Activated CD8-positive, alpha-beta memory T cell treated with anti-CD3 and anti-CD28 coated beads, Interleukin-2, amount 50 U/mL, for 24 hours (primary cell): ENCODE measurements around the gene FBXL5.

Experiments used
- DNase-seq: peaks from one replicate; pipeline ENCODE4 v3.0.0-alpha.2; 2020; ENCODE audit errors: extremely low read depth

FBXL5 gene

DNA sequence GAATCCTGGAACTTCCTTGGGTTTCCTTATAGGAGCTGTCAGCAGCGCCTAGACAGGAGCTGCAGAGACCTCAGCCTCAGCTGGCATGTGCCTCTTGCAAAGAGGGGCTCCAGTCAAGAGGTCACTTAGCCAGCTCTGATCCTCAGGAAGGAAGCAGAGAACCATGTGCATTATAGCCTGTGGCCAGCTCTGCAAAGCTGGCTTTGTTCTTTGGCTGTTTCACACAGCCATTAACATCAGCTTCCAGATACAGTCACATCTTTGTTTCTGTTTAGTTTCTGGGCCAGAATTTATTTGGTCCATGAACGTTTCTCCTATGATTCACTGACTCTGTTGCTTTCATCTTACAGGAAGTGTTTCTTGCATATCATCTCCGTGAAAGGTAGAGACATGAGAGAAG lies 93.0 kb downstream of the FBXL5 start:
- no peak for DNase-seq

DNA sequence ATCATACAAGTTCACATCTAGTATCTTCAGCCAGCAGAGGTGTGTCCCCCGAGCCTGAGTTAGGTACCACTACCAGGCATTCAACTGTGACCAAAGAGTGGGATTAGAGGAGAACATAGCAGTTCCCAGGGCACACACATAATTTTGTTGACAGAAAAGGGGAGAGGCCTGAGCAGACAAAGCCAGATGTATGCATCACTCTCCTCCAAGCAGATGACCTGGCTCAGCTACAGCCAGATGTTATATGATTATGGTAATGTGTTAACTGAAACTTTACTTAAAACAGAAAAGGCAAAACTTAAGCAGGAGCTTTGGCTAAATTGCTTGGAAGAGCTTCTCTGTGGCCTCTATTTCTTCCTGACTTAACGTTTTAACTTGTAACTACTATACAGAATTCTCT lies 96.6 kb downstream of the FBXL5 start:
- DNase-seq = no peak

DNA sequence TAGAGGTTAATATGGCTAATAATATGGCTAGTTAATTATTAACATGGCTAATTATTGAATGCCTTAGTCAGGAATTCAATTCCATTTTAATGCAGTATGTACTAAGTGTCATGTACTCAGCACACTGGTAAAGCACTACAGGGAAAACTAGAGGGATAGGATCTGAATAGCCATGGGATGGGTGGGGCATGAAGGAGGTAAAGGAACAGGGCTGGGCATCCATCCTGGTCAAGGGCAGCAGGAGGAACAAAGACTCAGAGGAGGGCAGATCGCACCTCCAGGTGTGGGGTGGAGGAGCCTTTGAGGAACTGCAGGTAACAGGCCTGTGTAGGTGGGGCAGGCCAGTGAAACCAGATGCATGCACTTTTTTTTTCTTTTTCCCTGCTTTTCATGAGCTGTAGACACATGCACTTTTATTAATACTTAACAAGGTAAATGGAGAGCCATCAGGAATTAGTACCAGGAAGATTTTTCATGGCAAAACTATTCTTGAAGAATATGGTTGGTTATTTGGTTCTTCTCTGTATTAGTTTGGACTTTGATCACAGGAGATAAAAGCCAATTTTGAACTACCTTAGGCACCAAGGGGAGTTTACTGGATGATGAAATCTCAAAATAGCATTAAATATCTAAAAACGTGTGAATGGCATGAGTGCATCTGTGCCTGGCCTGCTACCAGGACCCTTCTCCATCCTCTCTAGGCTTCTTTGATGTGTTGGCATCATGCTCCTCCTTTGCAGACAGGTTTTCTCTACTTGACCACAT lies 97.2 kb downstream of the FBXL5 start:
- DNase-seq = no peak

DNA sequence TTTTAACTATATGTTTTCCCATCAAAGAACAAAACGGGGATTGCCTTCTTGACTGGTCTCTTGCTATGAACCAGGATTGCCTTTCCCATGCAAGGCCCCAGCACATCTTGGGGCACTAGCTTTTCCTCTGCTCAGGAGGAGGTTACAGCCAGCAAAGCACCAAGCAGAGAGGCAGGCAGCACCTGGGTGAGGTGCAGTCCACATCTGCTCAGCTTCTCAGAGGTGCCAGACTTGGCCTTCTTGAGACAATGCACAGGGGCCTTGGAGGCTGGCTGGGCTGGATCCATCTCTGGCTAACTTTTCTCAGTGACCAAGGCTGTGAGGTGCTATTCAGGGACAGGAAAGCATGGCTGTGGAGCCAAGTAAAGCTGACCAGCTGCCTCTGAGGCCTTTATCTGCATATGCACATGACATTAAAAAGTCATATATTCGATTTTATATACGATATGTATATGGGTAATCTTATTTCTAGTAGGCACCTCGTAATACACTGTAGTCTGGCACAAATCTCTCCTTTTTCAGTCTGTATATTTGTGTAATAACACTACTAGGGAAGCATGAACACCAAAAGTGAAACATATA lies 98.6 kb downstream of the FBXL5 start:
- no peak for DNase-seq
